Measurements from ENCODE around the gene KATNB1.
A peak's percentile ranks its signal among the peaks of the same experiment; 100 is the strongest.

Gene KATNB1

GRCh38 chr16:57690782-57691471 is 44.6 kb upstream of the KATNB1 start:
- TF ChIP-seq LEF1 (IDR thresholded peaks at IDR 0.05; ENCODE audit: borderline replicate concordance) (no peak), HDGF (IDR thresholded peaks at IDR 0.05; ENCODE audit: borderline replicate concordance) (no peak), ARNT (IDR thresholded peaks at IDR 0.05) (no peak), CTBP1 (IDR thresholded peaks at IDR 0.05; ENCODE audit: borderline replicate concordance) (no peak)
- ChIA-PET POLR2A (interaction anchor here (0.9 kb wide), 1 partner anchor 44 kb away, joined by 5 read pairs; the partner anchor contains the start of gene KATNB1), CTCF (interaction anchor here (0.6 kb wide), 1 partner anchor 15 kb away, joined by 3 read pairs; no protein-coding TSS in a partner anchor)
- DNase-seq (ENCODE audit: extremely low spot score), result no peak

GRCh38 chr16:57692636-57693035 is 42.9 kb upstream of the KATNB1 start:
- DNase-seq (ENCODE audit: extremely low spot score), result no peak
- ChIA-PET CTCF (no interaction called here), POLR2A (no interaction called here)
- TF ChIP-seq SP1 (IDR thresholded peaks at IDR 0.05) (no peak), ZNF384 (IDR thresholded peaks at IDR 0.05) (no peak), FOXA1 (IDR thresholded peaks at IDR 0.05) (no peak), SUZ12 (IDR thresholded peaks at IDR 0.05) (no peak), HDGF (IDR thresholded peaks at IDR 0.05; ENCODE audit: borderline replicate concordance) (no peak), ELF4 (IDR thresholded peaks at IDR 0.05) (no peak), PKNOX1 (IDR thresholded peaks at IDR 0.05) (no peak), FOXK2 (IDR thresholded peaks at IDR 0.05) (no peak), TARDBP (IDR thresholded peaks at IDR 0.05) (no peak), NFRKB (IDR thresholded peaks at IDR 0.05) (no peak), CTBP1 (IDR thresholded peaks at IDR 0.05; ENCODE audit: borderline replicate concordance) (no peak), BHLHE40 (IDR thresholded peaks at IDR 0.05; ENCODE audit: borderline replicate concordance) (no peak), FOXM1 (IDR thresholded peaks at IDR 0.05; ENCODE audit: borderline replicate concordance) (no peak), LEF1 (IDR thresholded peaks at IDR 0.05; ENCODE audit: borderline replicate concordance) (no peak), L3MBTL2 (conservative IDR thresholded peaks at IDR 0.05) (no peak), ARNT (IDR thresholded peaks at IDR 0.05) (no peak)

- CTCF ChIA-PET, result no interaction called here
- TF ChIP-seq FOXK2 (IDR thresholded peaks at IDR 0.05), result no peak
- TF ChIP-seq ELF4 (IDR thresholded peaks at IDR 0.05), result no peak
- no peak for TF ChIP-seq FOXA1 (IDR thresholded peaks at IDR 0.05)
- no peak for TF ChIP-seq CTBP1 (IDR thresholded peaks at IDR 0.05; ENCODE audit: borderline replicate concordance)
- TF ChIP-seq SP1 (IDR thresholded peaks at IDR 0.05), result no peak
- no peak for TF ChIP-seq L3MBTL2 (conservative IDR thresholded peaks at IDR 0.05)
- TF ChIP-seq HDGF (IDR thresholded peaks at IDR 0.05; ENCODE audit: borderline replicate concordance), result no peak
- TF ChIP-seq ARNT (IDR thresholded peaks at IDR 0.05), result no peak
- TF ChIP-seq TARDBP (IDR thresholded peaks at IDR 0.05), result no peak
- no peak for TF ChIP-seq FOXM1 (IDR thresholded peaks at IDR 0.05; ENCODE audit: borderline replicate concordance)
- no peak for TF ChIP-seq NFRKB (IDR thresholded peaks at IDR 0.05)
- no peak for TF ChIP-seq LEF1 (IDR thresholded peaks at IDR 0.05; ENCODE audit: borderline replicate concordance)
- no peak for TF ChIP-seq PKNOX1 (IDR thresholded peaks at IDR 0.05)
- TF ChIP-seq BHLHE40 (IDR thresholded peaks at IDR 0.05; ENCODE audit: borderline replicate concordance), result no peak
- TF ChIP-seq SUZ12 (IDR thresholded peaks at IDR 0.05), result no peak
- no peak for TF ChIP-seq ZNF384 (IDR thresholded peaks at IDR 0.05)
- DNase-seq (ENCODE audit: extremely low spot score), result no peak
- POLR2A ChIA-PET, result no interaction called here
Measured at GRCh38 chr16:57693550-57693949, 42.0 kb upstream of the KATNB1 start.

GRCh38 chr16:57694231-57694724 is 41.3 kb upstream of the KATNB1 start:
- ChIA-PET CTCF (no interaction called here), POLR2A (no interaction called here)
- TF ChIP-seq BHLHE40 (IDR thresholded peaks at IDR 0.05; ENCODE audit: borderline replicate concordance) (no peak), HDGF (IDR thresholded peaks at IDR 0.05; ENCODE audit: borderline replicate concordance) (no peak), ZNF384 (IDR thresholded peaks at IDR 0.05) (no peak), LEF1 (IDR thresholded peaks at IDR 0.05; ENCODE audit: borderline replicate concordance) (no peak), FOXK2 (IDR thresholded peaks at IDR 0.05) (no peak), L3MBTL2 (conservative IDR thresholded peaks at IDR 0.05) (no peak), SUZ12 (IDR thresholded peaks at IDR 0.05) (no peak)
- no peak for DNase-seq (ENCODE audit: extremely low spot score)

- DNase-seq (ENCODE audit: extremely low spot score), result peak; percentile 70
- ChIA-PET CTCF (no interaction called here), POLR2A (no interaction called here)
- TF ChIP-seq L3MBTL2 (conservative IDR thresholded peaks at IDR 0.05) (no peak), SUZ12 (IDR thresholded peaks at IDR 0.05) (no peak), TARDBP (IDR thresholded peaks at IDR 0.05) (no peak), BHLHE40 (IDR thresholded peaks at IDR 0.05; ENCODE audit: borderline replicate concordance) (no peak), FOXM1 (IDR thresholded peaks at IDR 0.05; ENCODE audit: borderline replicate concordance) (no peak), ELF4 (IDR thresholded peaks at IDR 0.05) (no peak), ARNT (IDR thresholded peaks at IDR 0.05) (no peak), NFRKB (IDR thresholded peaks at IDR 0.05) (no peak), PKNOX1 (IDR thresholded peaks at IDR 0.05) (no peak), ZNF384 (IDR thresholded peaks at IDR 0.05) (no peak), LEF1 (IDR thresholded peaks at IDR 0.05; ENCODE audit: borderline replicate concordance) (no peak), FOXA1 (IDR thresholded peaks at IDR 0.05) (no peak), HDGF (IDR thresholded peaks at IDR 0.05; ENCODE audit: borderline replicate concordance) (no peak), CTBP1 (IDR thresholded peaks at IDR 0.05; ENCODE audit: borderline replicate concordance) (no peak)
Measured at GRCh38 chr16:57694725-57695679, 40.6 kb upstream of the KATNB1 start, which contains the start of gene DRC7. Gene DRC7, plus strand, starts transcription at chr16:57694806. Its CDS starts 3,144 bp downstream, at chr16:57697950.

Measured in HEK293T (cell line).